Muscle of leg (tissue), 11 donors: ENCODE results near the gene ANGEL2. TPM values are rescaled to one million over a fixed set of nuclear protein-coding genes. Genes with fewer than 3 reads are reported as not detected.
"Not testable (repeated sequence)": the region's sequence is repeated elsewhere in the genome, so short reads cannot be mapped to it uniquely, and the experiment has no call there.

ENCODE experiments used
- DNase-seq: peaks from one replicate; pipeline ENCODE4 v3.0.0; 2013
- H3K27ac ChIP-seq: one replicate; pipeline ENCODE4 v1.5.1; 2013; ENCODE audit warnings: mild to moderate bottlenecking, low read length, control low read depth
- H3K27me3 ChIP-seq: one replicate; pipeline ENCODE4 v1.6.1; 2013; ENCODE audit warnings: low read length; ENCODE audit not compliant: control insufficient read depth, insufficient read depth
- H3K36me3 ChIP-seq: one replicate; pipeline ENCODE4 v1.6.1; 2013; ENCODE audit warnings: low read length; ENCODE audit not compliant: control insufficient read depth, insufficient read depth
- H3K4me1 ChIP-seq: one replicate; pipeline ENCODE4 v1.6.1; 2013; ENCODE audit warnings: low read length; ENCODE audit not compliant: control insufficient read depth, insufficient read depth
- H3K4me3 ChIP-seq: one replicate; pipeline ENCODE4 v1.5.1; 2013; ENCODE audit warnings: low read length, control low read depth
- H3K9me3 ChIP-seq: replicated peaks from 2 replicates; pipeline ENCODE4 v1.6.1; 2013; ENCODE audit warnings: low read depth, low read length; ENCODE audit not compliant: control insufficient read depth
- WGBS: methylation state at CpG from one replicate; pipeline ENCODE4 v1.1.5; 2013; ENCODE audit warnings: missing lambda C conversion rate; ENCODE audit not compliant: insufficient coverage; 5-methylcytosine and 5-hydroxymethylcytosine counted together
- polyA plus RNA-seq, 8 donors: library from polyadenylated mRNA; unstranded; fragments of 120-200 nt; gene quantifications; one replicate each; pipeline versions ENCODE4 v1.2.1 to v1.2.3, GENCODE V29; 2013; ENCODE audit warnings: inconsistent platforms in 1 of 8, low replicate concordance in 1 of 8; ENCODE audit not compliant: insufficient read length in 8 of 8, insufficient read depth in 1 of 8
- total RNA-seq: library from RNA; stranded (reverse); fragments of 120-200 nt; gene quantifications from one replicate; pipeline ENCODE4 v1.2.4, GENCODE V29; 2013

The ANGEL2 gene
- total and polyA plus RNA-seq, 9 donors = 19.1 to 36.5 (median 23.4) TPM

GRCh38 chr1:213020016-213020415, 4.3 kb upstream of the ANGEL2 start:
- no peak for DNase-seq
- peaks cover 2% of the 10 kb centered on the region for H3K4me1 ChIP-seq
- H3K27ac ChIP-seq = no peak overlapping the region
- 100% methylated on average over 1 of the region's 3 CpGs for WGBS
- H3K4me3 ChIP-seq = no peak overlapping the region
- no peaks in the 10 kb centered on the region for H3K36me3 ChIP-seq
- H3K27me3 ChIP-seq = no peaks in the 10 kb centered on the region
- H3K9me3 ChIP-seq = no peaks in the 10 kb centered on the region

GRCh38 chr1:213019450-213019849, 3.8 kb upstream of the ANGEL2 start:
- no CpG with 5 or more reads among the region's 4 CpGs for WGBS
- DNase-seq = no peak
- H3K4me1 ChIP-seq = peaks cover 2% of the 10 kb centered on the region
- H3K36me3 ChIP-seq = no peaks in the 10 kb centered on the region
- no peaks in the 10 kb centered on the region for H3K27me3 ChIP-seq
- H3K9me3 ChIP-seq = no peaks in the 10 kb centered on the region
- no peak overlapping the region for H3K4me3 ChIP-seq
- H3K27ac ChIP-seq = no peak overlapping the region

- DNase-seq = no peak
- H3K27me3 ChIP-seq = no peaks in the 10 kb centered on the region
- no peak overlapping the region for H3K4me3 ChIP-seq
- 86% methylated on average over 5 of the region's 9 CpGs for WGBS
- no peaks in the 10 kb centered on the region for H3K9me3 ChIP-seq
- H3K4me1 ChIP-seq = peaks cover 2% of the 10 kb centered on the region
- H3K36me3 ChIP-seq = no peaks in the 10 kb centered on the region
- no peak overlapping the region for H3K27ac ChIP-seq
These were observed 2.0 kb upstream of the ANGEL2 start for GRCh38 chr1:213017447-213018273.

GRCh38 chr1:213014642-213015041, 1.0 kb downstream of the ANGEL2 start:
- 20% methylated on average over 1 of the region's 7 CpGs for WGBS
- peak overlapping the region; percentile 93 for H3K27ac ChIP-seq
- peak; percentile 43 for DNase-seq

GRCh38 chr1:213008564-213008963, 7.1 kb downstream of the ANGEL2 start:
- Histone ChIP-seq H3K4me3 (no peak overlapping the region), H3K4me1 (peaks cover 2% of the 10 kb centered on the region), H3K9me3 (no peaks in the 10 kb centered on the region), H3K27ac (no peak overlapping the region), H3K27me3 (no peaks in the 10 kb centered on the region), H3K36me3 (peaks cover 16% of the 10 kb centered on the region)
- WGBS = no CpG with 5 or more reads among the region's 2 CpGs
- no peak for DNase-seq

More at GRCh38 chr1:213014642-213015041, 1.0 kb downstream of the ANGEL2 start:
- no peaks in the 10 kb centered on the region for H3K36me3 ChIP-seq
- H3K4me1 ChIP-seq = peaks cover 2% of the 10 kb centered on the region
- H3K27me3 ChIP-seq = no peaks in the 10 kb centered on the region
- no peaks in the 10 kb centered on the region for H3K9me3 ChIP-seq
- peak overlapping the region; percentile 93 for H3K4me3 ChIP-seq

GRCh38 chr1:213003256-213003655, 12.4 kb downstream of the ANGEL2 start:
- Histone ChIP-seq H3K4me3 (no peak overlapping the region), H3K27me3 (no peaks in the 10 kb centered on the region), H3K36me3 (peaks cover 35% of the 10 kb centered on the region), H3K9me3 (no peaks in the 10 kb centered on the region), H3K27ac (no peak overlapping the region), H3K4me1 (peaks cover 2% of the 10 kb centered on the region)
- WGBS = no CpG with 5 or more reads among the region's 3 CpGs
- no peak for DNase-seq

- no CpG with 5 or more reads among the region's 3 CpGs for WGBS
- Histone ChIP-seq H3K9me3 (no peaks in the 10 kb centered on the region), H3K4me3 (no peak overlapping the region), H3K27me3 (no peaks in the 10 kb centered on the region), H3K27ac (no peak overlapping the region), H3K36me3 (peaks cover 23% of the 10 kb centered on the region), H3K4me1 (no peaks in the 10 kb centered on the region)
- no peak for DNase-seq
These were observed 20.7 kb downstream of the ANGEL2 start for GRCh38 chr1:212994926-212995325.

GRCh38 chr1:212993960-212994359, 21.7 kb downstream of the ANGEL2 start:
- H3K4me1 ChIP-seq, H3K27me3 ChIP-seq, H3K4me3 ChIP-seq, H3K9me3 ChIP-seq, H3K27ac ChIP-seq, DNase-seq: not testable (repeated sequence)
- WGBS = 90% methylated on average over 2 of the region's 8 CpGs
- peaks cover 26% of the 10 kb centered on the region for H3K36me3 ChIP-seq

GRCh38 chr1:212990276-212990675, 25.4 kb downstream of the ANGEL2 start:
- H3K36me3 ChIP-seq = peaks cover 24% of the 10 kb centered on the region
- no peak for DNase-seq
- no CpG with 5 or more reads among the region's 1 CpG for WGBS
- H3K27ac ChIP-seq = no peak overlapping the region
- H3K27me3 ChIP-seq = no peaks in the 10 kb centered on the region
- H3K4me1 ChIP-seq = no peaks in the 10 kb centered on the region
- no peak overlapping the region for H3K4me3 ChIP-seq
- H3K9me3 ChIP-seq = no peaks in the 10 kb centered on the region

GRCh38 chr1:212987702-212988322, 27.9 kb downstream of the ANGEL2 start:
- no peaks in the 10 kb centered on the region for H3K27me3 ChIP-seq
- WGBS = no CpG with 5 or more reads among the region's 6 CpGs
- H3K4me3 ChIP-seq = no peak overlapping the region

More at GRCh38 chr1:212987702-212988322, 27.9 kb downstream of the ANGEL2 start:
- H3K9me3 ChIP-seq = no peaks in the 10 kb centered on the region
- peaks cover 36% of the 10 kb centered on the region for H3K36me3 ChIP-seq
- no peak overlapping the region for H3K27ac ChIP-seq
- H3K4me1 ChIP-seq = peaks cover 4% of the 10 kb centered on the region
- DNase-seq = peak; percentile 40
